Astrocyte (in vitro differentiated cells and primary cell): ENCODE results near the gene FA2H. TPM values are rescaled to one million over a fixed set of nuclear protein-coding genes. Genes with fewer than 3 reads are reported as not detected.

Experiments used
- DNase-seq: peaks from one replicate; pipeline ENCODE4 v3.0.0-alpha.2; 2010; ENCODE audit warnings: low read depth
- FAIRE-seq: peaks from 2 replicates; lab custom pipeline; 2011; peaks lifted over from hg19 to GRCh38; lab: Jason Lieb, UNC
- H2AFZ ChIP-seq: 2 replicates; pipeline ENCODE4 v1.6.0; 2012; ENCODE audit warnings: low read depth, low read length, inconsistent platforms
- H3K27ac ChIP-seq: 2 replicates; pipeline ENCODE4 v1.5.1; 2011; ENCODE audit warnings: low read depth, low read length, inconsistent platforms
- H3K27me3 ChIP-seq: 2 replicates; pipeline ENCODE4 v1.6.0; 2011; ENCODE audit warnings: low read length, inconsistent platforms; ENCODE audit not compliant: insufficient read depth
- H3K36me3 ChIP-seq: 2 replicates; pipeline ENCODE4 v1.5.1; 2011; ENCODE audit warnings: low read length, inconsistent platforms; ENCODE audit not compliant: insufficient read depth
- H3K4me1 ChIP-seq: 2 replicates; pipeline ENCODE4 v1.5.1; 2011; ENCODE audit warnings: low read length, inconsistent platforms; ENCODE audit not compliant: insufficient read depth
- H3K4me2 ChIP-seq: 2 replicates; pipeline ENCODE4 v1.6.0; 2012; ENCODE audit warnings: low read length, inconsistent platforms
- H3K4me3 ChIP-seq: 2 replicates; pipeline ENCODE4 v1.5.1; 2011; ENCODE audit warnings: low read depth, mild to moderate bottlenecking, low read length, inconsistent platforms; ENCODE audit not compliant: insufficient read depth
- H3K79me2 ChIP-seq: 2 replicates; pipeline ENCODE4 v1.6.0; 2012; ENCODE audit warnings: mild to moderate bottlenecking, low read length, inconsistent platforms; ENCODE audit not compliant: insufficient read depth
- H3K9ac ChIP-seq: 2 replicates; pipeline ENCODE4 v1.6.0; 2012; ENCODE audit warnings: mild to moderate bottlenecking, low read length, inconsistent platforms
- H3K9me3 ChIP-seq: 2 replicates; pipeline ENCODE4 v1.5.1; 2012; ENCODE audit warnings: low read depth, mild to moderate bottlenecking, low read length, inconsistent platforms; ENCODE audit not compliant: insufficient read depth
- H4K20me1 ChIP-seq: 2 replicates; pipeline ENCODE4 v1.6.0; 2012; ENCODE audit warnings: low read length, inconsistent platforms; ENCODE audit not compliant: insufficient read depth
- H3K27ac Mint-ChIP-seq: one replicate; pipeline ENCODE4 v1.8.0; 2021; ENCODE audit warnings: mild to moderate bottlenecking, mixed read lengths; ENCODE audit not compliant: unreplicated experiment
- H3K27me3 Mint-ChIP-seq: one replicate; pipeline ENCODE4 v1.8.0; 2021; ENCODE audit warnings: low read depth, mixed read lengths; ENCODE audit not compliant: unreplicated experiment
- H3K36me3 Mint-ChIP-seq: one replicate; pipeline ENCODE4 v1.8.0; 2021; ENCODE audit warnings: low read depth, mixed read lengths; ENCODE audit not compliant: unreplicated experiment
- H3K4me1 Mint-ChIP-seq: one replicate; pipeline ENCODE4 v1.8.0; 2021; ENCODE audit warnings: low read depth, mixed read lengths; ENCODE audit not compliant: unreplicated experiment
- H3K4me3 Mint-ChIP-seq: one replicate; pipeline ENCODE4 v1.8.0; 2021; ENCODE audit warnings: mild to moderate bottlenecking, moderate library complexity, mixed read lengths; ENCODE audit not compliant: unreplicated experiment
- H3K9me3 Mint-ChIP-seq: one replicate; pipeline ENCODE4 v1.8.0; 2021; ENCODE audit warnings: mild to moderate bottlenecking, mixed read lengths; ENCODE audit not compliant: unreplicated experiment
- CTCF ChIP-seq: IDR thresholded peaks from 2 replicates; pipeline ENCODE4 v1.5.1; 2011; ENCODE audit warnings: low read depth, mild to moderate bottlenecking, inconsistent platforms, low read length, moderate library complexity; ENCODE audit not compliant: insufficient read depth
- EZH2 ChIP-seq: IDR thresholded peaks from 2 replicates; pipeline ENCODE4 v1.6.1; 2012; ENCODE audit warnings: mild to moderate bottlenecking, low read length, inconsistent platforms; ENCODE audit not compliant: insufficient read depth
- total RNA-seq: library from RNA; stranded (reverse); gene quantifications from 2 replicates; pipeline ENCODE4 v1.2.1, GENCODE V29; 2021

Gene FA2H
- total RNA-seq, 1 donor from 2014 or later, result 0.14 TPM

- Histone ChIP-seq H3K27ac (no peak overlapping the region), H3K4me2 (no peak overlapping the region), H4K20me1 (no peaks in the 10 kb centered on the region), H3K27me3 (peaks cover 2% of the 10 kb centered on the region), H3K4me3 (no peak overlapping the region), H3K4me1 (no peaks in the 10 kb centered on the region), H3K36me3 (no peaks in the 10 kb centered on the region), H3K79me2 (no peaks in the 10 kb centered on the region), H3K9ac (no peak overlapping the region), H2AFZ (no peak overlapping the region), H3K9me3 (no peaks in the 10 kb centered on the region)
- TF ChIP-seq EZH2 (no peak), CTCF (no peak)
- Mint-ChIP-seq H3K4me1 (no peaks in the 10 kb centered on the region), H3K27me3 (peaks cover 45% of the 10 kb centered on the region), H3K9me3 (peaks cover 3% of the 10 kb centered on the region), H3K4me3 (no peak overlapping the region), H3K36me3 (no peaks in the 10 kb centered on the region), H3K27ac (no peak overlapping the region)
- FAIRE-seq (no peak), DNase-seq (no peak)
Measured at GRCh38 chr16:74717367-74717766, 57.3 kb downstream of the FA2H start.

GRCh38 chr16:74716355-74716754 lies 58.3 kb downstream of the FA2H start:
- H3K4me3 ChIP-seq, result no peak overlapping the region
- no peaks in the 10 kb centered on the region for H4K20me1 ChIP-seq
- H3K27me3 ChIP-seq, result peaks cover 3% of the 10 kb centered on the region
- Mint-ChIP-seq H3K4me3 (no peak overlapping the region), H3K27me3 (peaks cover 44% of the 10 kb centered on the region), H3K9me3 (peaks cover 3% of the 10 kb centered on the region), H3K36me3 (no peaks in the 10 kb centered on the region), H3K4me1 (no peaks in the 10 kb centered on the region), H3K27ac (no peak overlapping the region)
- H3K36me3 ChIP-seq, result no peaks in the 10 kb centered on the region
- H3K79me2 ChIP-seq, result no peaks in the 10 kb centered on the region
- FAIRE-seq (no peak), DNase-seq (no peak)
- H3K9me3 ChIP-seq, result no peaks in the 10 kb centered on the region
- H3K4me2 ChIP-seq, result no peak overlapping the region
- H3K9ac ChIP-seq, result no peak overlapping the region
- H2AFZ ChIP-seq, result no peak overlapping the region
- no peak overlapping the region for H3K27ac ChIP-seq
- TF ChIP-seq CTCF (no peak), EZH2 (no peak)
- no peaks in the 10 kb centered on the region for H3K4me1 ChIP-seq

- DNase-seq, result no peak
- H3K9me3 Mint-ChIP-seq, result peaks cover 3% of the 10 kb centered on the region
- Histone ChIP-seq H3K27me3 (peaks cover 3% of the 10 kb centered on the region), H2AFZ (no peak overlapping the region), H3K4me1 (no peaks in the 10 kb centered on the region), H3K4me3 (no peak overlapping the region), H3K27ac (no peak overlapping the region), H3K4me2 (no peak overlapping the region), H3K36me3 (no peaks in the 10 kb centered on the region), H4K20me1 (no peaks in the 10 kb centered on the region), H3K79me2 (no peaks in the 10 kb centered on the region), H3K9me3 (no peaks in the 10 kb centered on the region), H3K9ac (no peak overlapping the region)
- H3K27ac Mint-ChIP-seq, result no peak overlapping the region
- H3K4me1 Mint-ChIP-seq, result no peaks in the 10 kb centered on the region
- H3K36me3 Mint-ChIP-seq, result no peaks in the 10 kb centered on the region
- no peak overlapping the region for H3K4me3 Mint-ChIP-seq
- TF ChIP-seq EZH2, result no peak
- no peak for TF ChIP-seq CTCF
- H3K27me3 Mint-ChIP-seq, result peaks cover 38% of the 10 kb centered on the region
- no peak for FAIRE-seq
Measured at GRCh38 chr16:74713876-74714275, 60.7 kb downstream of the FA2H start.
